Ishikawa (cell line): ENCODE measurements around the gene TSPOAP1.

Experiments
- CEBPB ChIP-seq: IDR thresholded peaks from 2 replicates; pipeline ENCODE4 v1.6.1; 2012
- CREB1 ChIP-seq: IDR thresholded peaks from 2 replicates; pipeline ENCODE4 v1.6.1; 2012; ENCODE audit warnings: low read depth
- EGR1 ChIP-seq: IDR thresholded peaks from 2 replicates; pipeline ENCODE4 v1.6.1; 2012
- EP300 ChIP-seq: IDR thresholded peaks from 2 replicates; pipeline ENCODE4 v1.6.1; 2012; ENCODE audit warnings: borderline replicate concordance
- FOXM1 ChIP-seq: IDR thresholded peaks from 2 replicates; pipeline ENCODE4 v1.6.1; 2012; ENCODE audit warnings: low read depth, borderline replicate concordance
- MAX ChIP-seq: IDR thresholded peaks from 2 replicates; pipeline ENCODE4 v1.6.1; 2012
- NFIC ChIP-seq: IDR thresholded peaks from 2 replicates; pipeline ENCODE4 v1.6.1; 2012
- RAD21 ChIP-seq: IDR thresholded peaks from 2 replicates; pipeline ENCODE4 v1.6.1; 2012; ENCODE audit warnings: low read depth
- REST ChIP-seq: IDR thresholded peaks from 2 replicates; pipeline ENCODE4 v1.6.1; 2012; ENCODE audit warnings: low read depth, mild to moderate bottlenecking
- TAF1 ChIP-seq: IDR thresholded peaks from 2 replicates; pipeline ENCODE4 v1.6.1; 2012; ENCODE audit warnings: low read depth, mild to moderate bottlenecking
- TCF12 ChIP-seq: IDR thresholded peaks from 2 replicates; pipeline ENCODE4 v1.6.1; 2012; ENCODE audit warnings: low read depth
- TEAD4 ChIP-seq: IDR thresholded peaks from 2 replicates; pipeline ENCODE4 v1.6.1; 2012
- USF1 ChIP-seq: IDR thresholded peaks from 2 replicates; pipeline ENCODE4 v1.6.1; 2012
- YY1 ChIP-seq: IDR thresholded peaks from 2 replicates; pipeline ENCODE4 v1.6.1; 2012; ENCODE audit warnings: low read depth
- ZBTB7A ChIP-seq: IDR thresholded peaks from 2 replicates; pipeline ENCODE4 v1.6.1; 2012; ENCODE audit warnings: low read depth

TSPOAP1 gene

GRCh38 chr17:58302171-58302918 is 26.2 kb downstream of the TSPOAP1 start:
- TF ChIP-seq REST (no peak), FOXM1 (no peak), MAX (no peak), TEAD4 (no peak), USF1 (no peak), EGR1 (no peak)

- TF ChIP-seq USF1 (no peak), RAD21 (no peak), TAF1 (no peak), YY1 (no peak), FOXM1 (no peak), TCF12 (no peak), NFIC (no peak), MAX (no peak)
Observed at GRCh38 chr17:58301504-58302150, 27.0 kb downstream of the TSPOAP1 start.

- TF ChIP-seq TEAD4 (no peak), MAX (no peak), ZBTB7A (no peak), TCF12 (no peak), EGR1 (no peak), REST (no peak), USF1 (no peak), RAD21 (no peak), FOXM1 (no peak), NFIC (no peak), EP300 (no peak), TAF1 (no peak), CEBPB (no peak), CREB1 (no peak), YY1 (no peak)
Observed at GRCh38 chr17:58300336-58300735, 28.3 kb downstream of the TSPOAP1 start.

GRCh38 chr17:58294034-58294433 is 34.6 kb downstream of the TSPOAP1 start:
- TF ChIP-seq NFIC = no peak
- TF ChIP-seq TCF12 = no peak
- no peak for TF ChIP-seq CREB1
- no peak for TF ChIP-seq USF1
- TF ChIP-seq TEAD4 = no peak
- no peak for TF ChIP-seq CEBPB
- TF ChIP-seq YY1 = no peak
- no peak for TF ChIP-seq FOXM1
- TF ChIP-seq EP300 = no peak
- TF ChIP-seq REST = no peak
- TF ChIP-seq EGR1 = no peak
- no peak for TF ChIP-seq MAX
- no peak for TF ChIP-seq RAD21
- no peak for TF ChIP-seq TAF1
- no peak for TF ChIP-seq ZBTB7A
